ENCODE results near the gene RNASEH2C. TPM values are rescaled to one million over a fixed set of nuclear protein-coding genes. Genes with fewer than 3 reads are reported as not detected.
A peak's percentile ranks its signal among the peaks of the same experiment; 100 is the strongest.
"Not testable (repeated sequence)": the region's sequence is repeated elsewhere in the genome, so short reads cannot be mapped to it uniquely, and the experiment has no call there.

RNASEH2C gene
- total RNA-seq, 1 donor from 2014 or later, result 17.2 TPM

- no peak for DNase-seq (ENCODE audit: low read depth)
These were observed 2.7 kb downstream of the RNASEH2C start for GRCh38 chr11:65717906-65718305.

GRCh38 chr11:65716774-65717405, 3.7 kb downstream of the RNASEH2C start:
- DNase-seq (ENCODE audit: low read depth), result no peak

GRCh38 chr11:65716302-65716701, 4.3 kb downstream of the RNASEH2C start:
- no peak for DNase-seq (ENCODE audit: low read depth)

- DNase-seq (ENCODE audit: low read depth), result no peak
These were observed 6.2 kb downstream of the RNASEH2C start for GRCh38 chr11:65714433-65714832.

- DNase-seq (ENCODE audit: low read depth), result no peak
These were observed 7.2 kb downstream of the RNASEH2C start for GRCh38 chr11:65713212-65713969.

- no peak for DNase-seq (ENCODE audit: low read depth)
These were observed 7.9 kb downstream of the RNASEH2C start for GRCh38 chr11:65712633-65713076.

GRCh38 chr11:65711785-65712632, 8.6 kb downstream of the RNASEH2C start, which contains the start of gene KAT5:
TSS of gene KAT5 (plus strand) at chr11:65712252. CDS start at chr11:65712268, 16 bp downstream.
- peak; percentile 95 for DNase-seq (ENCODE audit: low read depth)

GRCh38 chr11:65710421-65710820, 10.2 kb downstream of the RNASEH2C start:
- no peak for DNase-seq (ENCODE audit: low read depth)

- DNase-seq (ENCODE audit: low read depth), result no peak
These were observed 10.9 kb downstream of the RNASEH2C start for GRCh38 chr11:65709661-65710060.

- no peak for DNase-seq (ENCODE audit: low read depth)
These were observed 12.1 kb downstream of the RNASEH2C start for GRCh38 chr11:65708451-65708850.

- DNase-seq (ENCODE audit: low read depth), result not testable (repeated sequence)
These were observed 13.6 kb downstream of the RNASEH2C start for GRCh38 chr11:65707002-65707401.

GRCh38 chr11:65706303-65706763, 14.3 kb downstream of the RNASEH2C start:
- DNase-seq (ENCODE audit: low read depth), result peak; percentile 41

GRCh38 chr11:65703846-65704245, 16.8 kb downstream of the RNASEH2C start:
- no peak for DNase-seq (ENCODE audit: low read depth)

- DNase-seq (ENCODE audit: low read depth), result no peak
These were observed 18.9 kb downstream of the RNASEH2C start for GRCh38 chr11:65701686-65702085.

GRCh38 chr11:65700399-65700798, 20.2 kb downstream of the RNASEH2C start:
- DNase-seq (ENCODE audit: low read depth), result peak; percentile 71

- DNase-seq (ENCODE audit: low read depth), result no peak
These were observed 21.3 kb downstream of the RNASEH2C start for GRCh38 chr11:65699306-65699705.

- DNase-seq (ENCODE audit: low read depth), result no peak
These were observed 22.4 kb downstream of the RNASEH2C start for GRCh38 chr11:65698205-65698604.

GRCh38 chr11:65696802-65697552, 23.6 kb downstream of the RNASEH2C start:
- no peak for DNase-seq (ENCODE audit: low read depth)

GRCh38 chr11:65695459-65696241, 24.9 kb downstream of the RNASEH2C start:
- peak; percentile 91 for DNase-seq (ENCODE audit: low read depth)

GRCh38 chr11:65692367-65692766, 28.2 kb downstream of the RNASEH2C start:
- DNase-seq (ENCODE audit: low read depth), result no peak

- DNase-seq (ENCODE audit: low read depth), result not testable (repeated sequence)
These were observed 28.8 kb downstream of the RNASEH2C start for GRCh38 chr11:65691847-65692246.
